H1 (cell line): ENCODE results near the gene PGGHG. TPM values are rescaled to one million over a fixed set of nuclear protein-coding genes. Genes with fewer than 3 reads are reported as not detected.
"Not testable (repeated sequence)": the region's sequence is repeated elsewhere in the genome, so short reads cannot be mapped to it uniquely, and the experiment has no call there.

ENCODE experiments used
- CTCF ChIA-PET: fragments of 300-600 bp; sonication (Branson Sonifier 250); formaldehyde crosslinking; loops from one replicate; lab custom pipeline; 2021; ENCODE audit not compliant: partially characterized antibody; lab: Charles Lee
- POLR2A ChIA-PET: fragments of 300-600 bp; sonication (Branson Sonifier 250); formaldehyde crosslinking; loops from one replicate; lab custom pipeline; 2021; ENCODE audit warnings: inconsistent platforms; ENCODE audit not compliant: partially characterized antibody; lab: Charles Lee
- DNase-seq, 2 experiments: peaks; one replicate each; pipeline versions ENCODE4 v3.0.0 to v3.0.0-alpha.2; 2010 to 2022; ENCODE audit warnings: low spot score in 2 of 2, low read depth in 1 of 2, mixed read lengths in 1 of 2
- FAIRE-seq: peaks from 2 replicates; lab custom pipeline; 2011; peaks lifted over from hg19 to GRCh38; lab: Jason Lieb, UNC
- H2AFZ ChIP-seq: 2 replicates; pipeline ENCODE4 v1.8.1; 2012; ENCODE audit warnings: low read length, inconsistent platforms
- H2AK5ac ChIP-seq: 2 replicates; pipeline ENCODE4 v1.6.1; 2013; ENCODE audit warnings: low read depth, low read length
- H2BK120ac ChIP-seq: replicated peaks from 2 replicates; pipeline ENCODE3; 2013; ENCODE audit warnings: low read depth, low read length, inconsistent platforms
- H2BK12ac ChIP-seq: 2 replicates; pipeline ENCODE4 v1.6.1; 2013; ENCODE audit warnings: low read depth, low read length
- H2BK15ac ChIP-seq: 2 replicates; pipeline ENCODE4 v1.6.1; 2013; ENCODE audit warnings: low read length
- H2BK20ac ChIP-seq: 2 replicates; pipeline ENCODE4 v1.6.1; 2013; ENCODE audit warnings: low read length
- H2BK5ac ChIP-seq: 2 replicates; pipeline ENCODE4 v1.6.1; 2013; ENCODE audit warnings: low read depth, low read length
- H3K14ac ChIP-seq: 2 replicates; pipeline ENCODE4 v1.6.1; 2013; ENCODE audit warnings: inconsistent platforms; ENCODE audit not compliant: insufficient read length
- H3K18ac ChIP-seq: 2 replicates; pipeline ENCODE4 v1.6.1; 2013; ENCODE audit warnings: low read length; ENCODE audit errors: extremely low read depth
- H3K23ac ChIP-seq: 2 replicates; pipeline ENCODE4 v1.6.1; 2013; ENCODE audit warnings: inconsistent platforms; ENCODE audit not compliant: insufficient read length
- H3K23me2 ChIP-seq: 2 replicates; pipeline ENCODE4 v1.6.1; 2013; ENCODE audit warnings: low read depth, low read length
- H3K27ac ChIP-seq: 2 replicates; pipeline ENCODE4 v1.6.1; 2011; ENCODE audit warnings: low read depth, low read length, inconsistent platforms
- H3K27me3 ChIP-seq, 4 experiments: replicated peaks in 1 of 4; 1 replicate in 1 of 4; 2 replicates in 3 of 4; pipeline versions ENCODE4 v1.6.1 to v1.8.1; 2011 to 2013; ENCODE audit warnings: low read length in 3 of 4, mild to moderate bottlenecking in 3 of 4, inconsistent platforms in 2 of 4, mixed read lengths in 2 of 4, moderate library complexity in 1 of 4; ENCODE audit not compliant: control insufficient read depth in 3 of 4, insufficient read depth in 3 of 4; ENCODE audit errors: extremely low read depth in 1 of 4
- H3K36me3 ChIP-seq, 4 experiments: 2 replicates each; pipeline versions ENCODE4 v1.6.1 to v1.8.1; 2011 to 2013; ENCODE audit warnings: mild to moderate bottlenecking in 4 of 4, low read length in 3 of 4, moderate library complexity in 2 of 4, control low read depth in 1 of 4, inconsistent platforms in 1 of 4; ENCODE audit not compliant: insufficient read depth in 4 of 4, control insufficient read depth in 2 of 4
- H3K4ac ChIP-seq: replicated peaks from 2 replicates; pipeline ENCODE3; 2013; ENCODE audit warnings: low read length, low read depth, mixed read lengths, inconsistent platforms; ENCODE audit not compliant: insufficient read length
- H3K4me1 ChIP-seq, 4 experiments: replicated peaks in 1 of 4; 1 replicate in 1 of 4; 2 replicates in 3 of 4; pipeline versions ENCODE4 v1.6.1 to v1.8.1; 2011 to 2013; ENCODE audit warnings: low read length in 3 of 4, inconsistent platforms in 2 of 4, mixed read lengths in 1 of 4; ENCODE audit not compliant: insufficient read depth in 4 of 4, control insufficient read depth in 3 of 4
- H3K4me2 ChIP-seq, 2 experiments: 2 replicates each; pipeline versions ENCODE4 v1.6.1 to v1.8.1; 2011 to 2013; ENCODE audit warnings: low read depth in 2 of 2, low read length in 2 of 2, control low read depth in 1 of 2, inconsistent platforms in 1 of 2, mild to moderate bottlenecking in 1 of 2; ENCODE audit not compliant: insufficient read depth in 1 of 2
- H3K4me3 ChIP-seq, 4 experiments: fragments of 200-600, 300-600 bp in 1 of 4; sonication (generic), shearing (Covaris generic), sonication (Bioruptor Twin) in 1 of 4; 2 replicates each; pipeline versions ENCODE4 v1.5.1 to v1.8.1; 2011 to 2016; ENCODE audit warnings: low read length in 4 of 4, low read depth in 3 of 4, control low read depth in 2 of 4, inconsistent platforms in 2 of 4, mild to moderate bottlenecking in 2 of 4, mixed read lengths in 1 of 4, moderate library complexity in 1 of 4; ENCODE audit not compliant: insufficient read depth in 2 of 4; ENCODE audit errors: extremely low read depth in 1 of 4
- H3K56ac ChIP-seq: replicated peaks from 2 replicates; pipeline ENCODE3; 2013; ENCODE audit warnings: low read depth, mild to moderate bottlenecking, mixed read lengths, low read length, inconsistent platforms; ENCODE audit not compliant: insufficient read length
- H3K79me1 ChIP-seq: 2 replicates; pipeline ENCODE4 v1.6.1; 2013; ENCODE audit warnings: low read depth, low read length, control low read depth
- H3K79me2 ChIP-seq, 2 experiments: 2 replicates each; pipeline versions ENCODE4 v1.6.1 to v1.8.1; 2012 to 2013; ENCODE audit warnings: low read length in 2 of 2, mild to moderate bottlenecking in 2 of 2, inconsistent platforms in 1 of 2; ENCODE audit not compliant: insufficient read depth in 2 of 2, control insufficient read depth in 1 of 2
- H3K9ac ChIP-seq, 4 experiments: replicated peaks in 1 of 4; 1 replicate in 1 of 4; 2 replicates in 3 of 4; pipeline versions ENCODE4 v1.6.1 to v1.8.1; 2011 to 2013; ENCODE audit warnings: low read depth in 3 of 4, low read length in 3 of 4, control low read depth in 2 of 4, mild to moderate bottlenecking in 2 of 4, moderate library complexity in 2 of 4, inconsistent platforms in 1 of 4; ENCODE audit errors: extremely low read depth in 1 of 4
- H3K9me3 ChIP-seq, 2 experiments: 2 replicates each; pipeline versions ENCODE4 v1.6.1 to v1.8.1; 2012 to 2013; ENCODE audit warnings: mild to moderate bottlenecking in 2 of 2, moderate library complexity in 2 of 2, control low read depth in 1 of 2, inconsistent platforms in 1 of 2, low read depth in 1 of 2, low read length in 1 of 2, mixed read lengths in 1 of 2; ENCODE audit not compliant: insufficient read depth in 2 of 2
- H4K20me1 ChIP-seq, 2 experiments: replicated peaks in 1 of 2; 2 replicates each; pipeline versions ENCODE3 to v1.8.1; 2011 to 2013; ENCODE audit warnings: inconsistent platforms in 2 of 2, low read length in 2 of 2, mild to moderate bottlenecking in 1 of 2; ENCODE audit not compliant: insufficient read depth in 2 of 2, control insufficient read depth in 1 of 2
- H4K5ac ChIP-seq: 2 replicates; pipeline ENCODE4 v1.6.1; 2013; ENCODE audit warnings: low read length, low read depth, mixed read lengths, inconsistent platforms; ENCODE audit not compliant: insufficient read length
- H4K8ac ChIP-seq: 2 replicates; pipeline ENCODE4 v1.8.0; 2013; ENCODE audit warnings: mild to moderate bottlenecking, moderate library complexity, low read length, inconsistent platforms; ENCODE audit not compliant: insufficient read depth; ENCODE audit errors: extremely low read depth
- H4K91ac ChIP-seq: replicated peaks from 2 replicates; pipeline ENCODE3; 2013; ENCODE audit warnings: low read length, mixed read lengths, inconsistent platforms; ENCODE audit not compliant: insufficient read length
- WGBS, 2 experiments: shearing (Covaris generic) in 1 of 2; methylation state at CpG; one replicate each; pipeline versions ENCODE4 v1.1.6 to v1.1.7; 2013 to 2015; ENCODE audit warnings: low lambda C conversion rate in 2 of 2, mixed read lengths in 2 of 2, inconsistent platforms in 1 of 2, low coverage in 1 of 2, missing lambda C conversion rate in 1 of 2; ENCODE audit not compliant: insufficient replicate concordance in 2 of 2, insufficient coverage in 1 of 2, insufficient read length in 1 of 2; ENCODE audit errors: extremely low coverage in 1 of 2, missing lambda C conversion rate in 1 of 2; 5-methylcytosine and 5-hydroxymethylcytosine counted together
- polyA plus RNA-seq, 7 experiments: library from polyadenylated mRNA; depleted of rRNA in 3 of 7; stranded (reverse) in 5 of 7; unstranded in 2 of 7; fragments of >200 nt in 5 of 7; fragments of 200-250 nt in 2 of 7; gene quantifications; 1 replicate in 5 of 7; 2 replicates in 1 of 7; 4 replicates in 1 of 7; pipeline versions ENCODE4 v1.2.1 to v1.2.3, GENCODE V29; 2011 to 2013; ENCODE audit warnings: missing spikeins in 2 of 7, mixed read lengths in 2 of 7
- total RNA-seq: library from RNA; stranded (reverse); fragmentation: NEBNext Ultra II Directional; extraction: Animal tissue kit (Norgen Biotek cat#: 25700); gene quantifications from 2 replicates; pipeline ENCODE4 v1.2.1, GENCODE V29; 2021

The PGGHG gene
- total and polyA plus RNA-seq, 2 of the 8 experiments (the other 6 are each of a cell fraction or from before 2014, with no cell fraction given) = 34.8 to 60.7 TPM

DNA sequence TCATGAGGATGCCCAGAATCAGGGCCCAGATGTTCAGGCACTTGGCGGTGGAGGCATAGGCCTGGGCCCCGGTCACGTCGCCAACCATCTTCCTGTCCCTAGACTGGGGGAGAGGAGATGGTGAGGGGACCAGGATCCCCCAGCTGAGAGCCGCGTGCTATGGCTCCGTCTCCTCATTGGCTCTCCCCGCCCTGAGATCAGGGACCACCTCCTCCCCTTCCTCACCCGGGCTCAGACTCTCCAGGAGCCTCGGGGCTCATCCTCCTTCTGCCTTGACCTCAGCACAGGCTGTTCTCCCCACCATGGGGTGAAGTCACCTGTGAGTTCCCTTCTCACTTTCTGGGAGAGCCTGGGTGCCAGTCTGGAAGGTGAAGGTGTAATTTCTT lies 31.0 kb downstream of the PGGHG start:
- H3K9ac ChIP-seq, H3K56ac ChIP-seq, H4K8ac ChIP-seq, H3K4ac ChIP-seq, H2BK15ac ChIP-seq, H3K14ac ChIP-seq, H4K20me1 ChIP-seq, H3K27me3 ChIP-seq, H3K23ac ChIP-seq, H3K36me3 ChIP-seq, FAIRE-seq, H3K27ac ChIP-seq, H2AFZ ChIP-seq, H2BK20ac ChIP-seq, H3K79me1 ChIP-seq, H3K9me3 ChIP-seq, H2BK120ac ChIP-seq, H3K18ac ChIP-seq, H4K5ac ChIP-seq, H4K91ac ChIP-seq, H2AK5ac ChIP-seq: not testable (repeated sequence)
- POLR2A ChIA-PET = interaction anchor here (1.0 to 1.5 kb wide), 2 partner anchors 14 to 35 kb away, joined by 5 to 9 read pairs; no protein-coding TSS in a partner anchor
- H3K23me2 ChIP-seq = peaks cover 11% of the 10 kb centered on the region; the same call in 1 of the 2 replicates
- H3K4me1 ChIP-seq = peaks cover 3 to 36% (median 22%) of the 10 kb centered on the region in 4 experiments
- WGBS, 2 experiments = 53% methylated on average over 5 of the region's 10 CpGs; no CpG with 5 or more reads in 1 of the 2 experiments
- peak overlapping the region in 3 of 4 experiments; percentile 60 to 74 (median 64); a peak in 6 of 8 replicates for H3K4me3 ChIP-seq
- peak overlapping the region; percentile 10; the same call in 1 of the 2 replicates for H2BK5ac ChIP-seq
- CTCF ChIA-PET = interaction anchor here (1.0 kb wide), 1 partner anchor 36 kb away, joined by 3 read pairs; no protein-coding TSS in a partner anchor
- peak overlapping the region; percentile 11; the same call in 1 of the 2 replicates for H2BK12ac ChIP-seq
- H3K4me2 ChIP-seq = peak overlapping the region; percentile 41 to 96
- DNase-seq = peak in 1 of 2 experiments; percentile 47
- peaks cover 0 to 11% of the 10 kb centered on the region in 2 experiments; a peak in 2 of 4 replicates for H3K79me2 ChIP-seq
